H1 (cell line): Measurements from ENCODE around the gene YIF1A. TPM values are rescaled to one million over a fixed set of nuclear protein-coding genes. Genes with fewer than 3 reads are reported as not detected.
A peak's percentile ranks its signal among the peaks of the same experiment; 100 is the strongest.

Experiments used
- CTCF ChIA-PET: fragments of 300-600 bp; sonication (Branson Sonifier 250); formaldehyde crosslinking; loops from one replicate; lab custom pipeline; 2021; ENCODE audit not compliant: partially characterized antibody; lab: Charles Lee
- POLR2A ChIA-PET: fragments of 300-600 bp; sonication (Branson Sonifier 250); formaldehyde crosslinking; loops from one replicate; lab custom pipeline; 2021; ENCODE audit warnings: inconsistent platforms; ENCODE audit not compliant: partially characterized antibody; lab: Charles Lee
- DNase-seq, 2 experiments: peaks; one replicate each; pipeline versions ENCODE4 v3.0.0 to v3.0.0-alpha.2; 2010 to 2022; ENCODE audit warnings: low spot score in 2 of 2, low read depth in 1 of 2, mixed read lengths in 1 of 2
- FAIRE-seq: peaks from 2 replicates; lab custom pipeline; 2011; peaks lifted over from hg19 to GRCh38; lab: Jason Lieb, UNC
- H2AFZ ChIP-seq: 2 replicates; pipeline ENCODE4 v1.8.1; 2012; ENCODE audit warnings: low read length, inconsistent platforms
- H2AK5ac ChIP-seq: 2 replicates; pipeline ENCODE4 v1.6.1; 2013; ENCODE audit warnings: low read depth, low read length
- H2BK120ac ChIP-seq: replicated peaks from 2 replicates; pipeline ENCODE3; 2013; ENCODE audit warnings: low read depth, low read length, inconsistent platforms
- H2BK12ac ChIP-seq: 2 replicates; pipeline ENCODE4 v1.6.1; 2013; ENCODE audit warnings: low read depth, low read length
- H2BK15ac ChIP-seq: 2 replicates; pipeline ENCODE4 v1.6.1; 2013; ENCODE audit warnings: low read length
- H2BK20ac ChIP-seq: 2 replicates; pipeline ENCODE4 v1.6.1; 2013; ENCODE audit warnings: low read length
- H2BK5ac ChIP-seq: 2 replicates; pipeline ENCODE4 v1.6.1; 2013; ENCODE audit warnings: low read depth, low read length
- H3K14ac ChIP-seq: 2 replicates; pipeline ENCODE4 v1.6.1; 2013; ENCODE audit warnings: inconsistent platforms; ENCODE audit not compliant: insufficient read length
- H3K18ac ChIP-seq: 2 replicates; pipeline ENCODE4 v1.6.1; 2013; ENCODE audit warnings: low read length; ENCODE audit errors: extremely low read depth
- H3K23ac ChIP-seq: 2 replicates; pipeline ENCODE4 v1.6.1; 2013; ENCODE audit warnings: inconsistent platforms; ENCODE audit not compliant: insufficient read length
- H3K23me2 ChIP-seq: 2 replicates; pipeline ENCODE4 v1.6.1; 2013; ENCODE audit warnings: low read depth, low read length
- H3K27ac ChIP-seq: 2 replicates; pipeline ENCODE4 v1.6.1; 2011; ENCODE audit warnings: low read depth, low read length, inconsistent platforms
- H3K27me3 ChIP-seq, 4 experiments: replicated peaks in 1 of 4; 1 replicate in 1 of 4; 2 replicates in 3 of 4; pipeline versions ENCODE4 v1.6.1 to v1.8.1; 2011 to 2013; ENCODE audit warnings: low read length in 3 of 4, mild to moderate bottlenecking in 3 of 4, inconsistent platforms in 2 of 4, mixed read lengths in 2 of 4, moderate library complexity in 1 of 4; ENCODE audit not compliant: control insufficient read depth in 3 of 4, insufficient read depth in 3 of 4; ENCODE audit errors: extremely low read depth in 1 of 4
- H3K36me3 ChIP-seq, 4 experiments: 2 replicates each; pipeline versions ENCODE4 v1.6.1 to v1.8.1; 2011 to 2013; ENCODE audit warnings: mild to moderate bottlenecking in 4 of 4, low read length in 3 of 4, moderate library complexity in 2 of 4, control low read depth in 1 of 4, inconsistent platforms in 1 of 4; ENCODE audit not compliant: insufficient read depth in 4 of 4, control insufficient read depth in 2 of 4
- H3K4ac ChIP-seq: replicated peaks from 2 replicates; pipeline ENCODE3; 2013; ENCODE audit warnings: low read length, low read depth, mixed read lengths, inconsistent platforms; ENCODE audit not compliant: insufficient read length
- H3K4me1 ChIP-seq, 4 experiments: replicated peaks in 1 of 4; 1 replicate in 1 of 4; 2 replicates in 3 of 4; pipeline versions ENCODE4 v1.6.1 to v1.8.1; 2011 to 2013; ENCODE audit warnings: low read length in 3 of 4, inconsistent platforms in 2 of 4, mixed read lengths in 1 of 4; ENCODE audit not compliant: insufficient read depth in 4 of 4, control insufficient read depth in 3 of 4
- H3K4me2 ChIP-seq, 2 experiments: 2 replicates each; pipeline versions ENCODE4 v1.6.1 to v1.8.1; 2011 to 2013; ENCODE audit warnings: low read depth in 2 of 2, low read length in 2 of 2, control low read depth in 1 of 2, inconsistent platforms in 1 of 2, mild to moderate bottlenecking in 1 of 2; ENCODE audit not compliant: insufficient read depth in 1 of 2
- H3K4me3 ChIP-seq, 4 experiments: fragments of 200-600, 300-600 bp in 1 of 4; sonication (generic), shearing (Covaris generic), sonication (Bioruptor Twin) in 1 of 4; 2 replicates each; pipeline versions ENCODE4 v1.5.1 to v1.8.1; 2011 to 2016; ENCODE audit warnings: low read length in 4 of 4, low read depth in 3 of 4, control low read depth in 2 of 4, inconsistent platforms in 2 of 4, mild to moderate bottlenecking in 2 of 4, mixed read lengths in 1 of 4, moderate library complexity in 1 of 4; ENCODE audit not compliant: insufficient read depth in 2 of 4; ENCODE audit errors: extremely low read depth in 1 of 4
- H3K56ac ChIP-seq: replicated peaks from 2 replicates; pipeline ENCODE3; 2013; ENCODE audit warnings: low read depth, mild to moderate bottlenecking, mixed read lengths, low read length, inconsistent platforms; ENCODE audit not compliant: insufficient read length
- H3K79me1 ChIP-seq: 2 replicates; pipeline ENCODE4 v1.6.1; 2013; ENCODE audit warnings: low read depth, low read length, control low read depth
- H3K79me2 ChIP-seq, 2 experiments: 2 replicates each; pipeline versions ENCODE4 v1.6.1 to v1.8.1; 2012 to 2013; ENCODE audit warnings: low read length in 2 of 2, mild to moderate bottlenecking in 2 of 2, inconsistent platforms in 1 of 2; ENCODE audit not compliant: insufficient read depth in 2 of 2, control insufficient read depth in 1 of 2
- H3K9ac ChIP-seq, 4 experiments: replicated peaks in 1 of 4; 1 replicate in 1 of 4; 2 replicates in 3 of 4; pipeline versions ENCODE4 v1.6.1 to v1.8.1; 2011 to 2013; ENCODE audit warnings: low read depth in 3 of 4, low read length in 3 of 4, control low read depth in 2 of 4, mild to moderate bottlenecking in 2 of 4, moderate library complexity in 2 of 4, inconsistent platforms in 1 of 4; ENCODE audit errors: extremely low read depth in 1 of 4
- H3K9me3 ChIP-seq, 2 experiments: 2 replicates each; pipeline versions ENCODE4 v1.6.1 to v1.8.1; 2012 to 2013; ENCODE audit warnings: mild to moderate bottlenecking in 2 of 2, moderate library complexity in 2 of 2, control low read depth in 1 of 2, inconsistent platforms in 1 of 2, low read depth in 1 of 2, low read length in 1 of 2, mixed read lengths in 1 of 2; ENCODE audit not compliant: insufficient read depth in 2 of 2
- H4K20me1 ChIP-seq, 2 experiments: replicated peaks in 1 of 2; 2 replicates each; pipeline versions ENCODE3 to v1.8.1; 2011 to 2013; ENCODE audit warnings: inconsistent platforms in 2 of 2, low read length in 2 of 2, mild to moderate bottlenecking in 1 of 2; ENCODE audit not compliant: insufficient read depth in 2 of 2, control insufficient read depth in 1 of 2
- H4K5ac ChIP-seq: 2 replicates; pipeline ENCODE4 v1.6.1; 2013; ENCODE audit warnings: low read length, low read depth, mixed read lengths, inconsistent platforms; ENCODE audit not compliant: insufficient read length
- H4K8ac ChIP-seq: 2 replicates; pipeline ENCODE4 v1.8.0; 2013; ENCODE audit warnings: mild to moderate bottlenecking, moderate library complexity, low read length, inconsistent platforms; ENCODE audit not compliant: insufficient read depth; ENCODE audit errors: extremely low read depth
- H4K91ac ChIP-seq: replicated peaks from 2 replicates; pipeline ENCODE3; 2013; ENCODE audit warnings: low read length, mixed read lengths, inconsistent platforms; ENCODE audit not compliant: insufficient read length
- CTBP2 ChIP-seq: IDR thresholded peaks from 2 replicates; pipeline ENCODE4 v1.7.0; 2011; ENCODE audit warnings: borderline replicate concordance, mild to moderate bottlenecking, moderate library complexity, mixed read lengths, low read length; ENCODE audit not compliant: insufficient read depth, insufficient read length
- EZH2 ChIP-seq: fragments of 200-600 bp; sonication (generic); IDR thresholded peaks from 2 replicates; pipeline ENCODE4 v1.7.1; 2012; ENCODE audit warnings: low read depth, mild to moderate bottlenecking, moderate library complexity, low read length, inconsistent platforms; ENCODE audit not compliant: severe bottlenecking
- GABPA ChIP-seq: IDR thresholded peaks from 2 replicates; pipeline ENCODE4 v1.6.1; 2011; ENCODE audit warnings: mild to moderate bottlenecking, low read length, moderate library complexity, borderline replicate concordance; ENCODE audit not compliant: insufficient read depth
- PHF8 ChIP-seq: fragments of 200-600 bp; sonication (generic); conservative IDR thresholded peaks from 2 replicates; pipeline ENCODE4 v1.7.1; 2012; ENCODE audit warnings: low read depth, mild to moderate bottlenecking, inconsistent platforms, low read length, moderate library complexity
- SAP30 ChIP-seq: fragments of 300-600 bp; sonication (generic); IDR thresholded peaks from 2 replicates; pipeline ENCODE4 v1.7.1; 2012; ENCODE audit warnings: low read length, moderate library complexity, mild to moderate bottlenecking, inconsistent platforms; ENCODE audit not compliant: insufficient read depth, insufficient replicate concordance
- SRF ChIP-seq: IDR thresholded peaks from 2 replicates; pipeline ENCODE4 v1.6.1; 2011; ENCODE audit warnings: mild to moderate bottlenecking, low read depth, low read length, moderate library complexity
- ZNF274 ChIP-seq: IDR thresholded peaks from 2 replicates; pipeline ENCODE4 v1.7.0; 2012; ENCODE audit warnings: low read length, borderline replicate concordance; ENCODE audit errors: extremely low read depth
- whole genome bisulfite sequencing, 2 experiments: shearing (Covaris generic) in 1 of 2; methylation state at CpG; one replicate each; pipeline versions ENCODE4 v1.1.6 to v1.1.7; 2013 to 2015; ENCODE audit warnings: low lambda C conversion rate in 2 of 2, mixed read lengths in 2 of 2, inconsistent platforms in 1 of 2, low coverage in 1 of 2, missing lambda C conversion rate in 1 of 2; ENCODE audit not compliant: insufficient replicate concordance in 2 of 2, insufficient coverage in 1 of 2, insufficient read length in 1 of 2; ENCODE audit errors: extremely low coverage in 1 of 2, missing lambda C conversion rate in 1 of 2; 5-methylcytosine and 5-hydroxymethylcytosine counted together
- polyA plus RNA-seq, 7 experiments: library from polyadenylated mRNA; depleted of rRNA in 3 of 7; stranded (reverse) in 5 of 7; unstranded in 2 of 7; fragments of >200 nt in 5 of 7; fragments of 200-250 nt in 2 of 7; gene quantifications; 1 replicate in 5 of 7; 2 replicates in 1 of 7; 4 replicates in 1 of 7; pipeline versions ENCODE4 v1.2.1 to v1.2.3, GENCODE V29; 2011 to 2013; ENCODE audit warnings: missing spikeins in 2 of 7, mixed read lengths in 2 of 7
- total RNA-seq: library from RNA; stranded (reverse); fragmentation: NEBNext Ultra II Directional; extraction: Animal tissue kit (Norgen Biotek cat#: 25700); gene quantifications from 2 replicates; pipeline ENCODE4 v1.2.1, GENCODE V29; 2021
- TF ChIP-seq, protein P1 (sequence below): IDR thresholded peaks from 2 replicates; pipeline ENCODE4 v1.6.1; 2011; ENCODE audit warnings: low read depth, mild to moderate bottlenecking, low read length; ENCODE audit not compliant: insufficient read depth

Gene YIF1A
- total and polyA plus RNA-seq, 2 of the 8 experiments (the other 6 are each of a cell fraction or from before 2014, with no cell fraction given): 70.1 to 178 TPM

DNA sequence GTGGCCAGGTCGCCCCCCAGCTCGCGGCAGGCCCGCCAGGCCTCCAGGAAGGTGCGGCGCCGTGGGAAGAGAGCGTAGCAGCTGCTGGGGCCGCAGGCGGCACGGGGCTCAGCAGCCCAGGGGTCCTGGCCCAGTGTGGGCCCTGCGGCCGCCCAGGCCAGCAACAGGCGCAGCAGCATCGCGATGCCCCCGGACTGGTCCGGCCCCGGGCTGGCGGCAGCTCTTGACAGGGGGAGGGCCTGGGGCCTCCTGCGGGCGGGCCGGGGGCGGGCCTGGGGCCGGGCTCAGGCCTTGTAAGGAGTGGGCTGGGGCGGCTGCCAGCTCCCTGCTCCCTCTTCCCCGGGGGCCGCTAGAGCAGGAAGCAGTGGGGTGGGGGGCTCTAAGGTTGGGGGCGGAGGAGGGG is 27.9 kb upstream of the YIF1A start, which contains the start of gene CD248:
CD248 (minus strand) TSS at position 196 of the 403 bp plus-strand sequence; CDS start at position 179, 17 bp downstream.
- H2AFZ ChIP-seq: no peak within 1 kb of the TSS
- H3K36me3 ChIP-seq: no peaks in the 10 kb centered on the region
- peak within 1 kb of the TSS in 2 of 4 experiments; percentile 22 to 39; a peak in 3 of 7 replicates for H3K9ac ChIP-seq
- no peaks in the 10 kb centered on the region for H3K79me1 ChIP-seq
- H2AK5ac ChIP-seq: peak within 1 kb of the TSS; percentile 90; the same call in 1 of the 2 replicates
- H3K56ac ChIP-seq: peak within 1 kb of the TSS; percentile 7
- ChIA-PET POLR2A (interaction anchor here (0.8 to 3.5 kb wide), 12 partner anchors 10 to 122 kb away, joined by 3 to 19 read pairs (median 6); partner anchors contain the start of genes BRMS1, MRPL11, RIN1 and YIF1A), CTCF (interaction anchor here (0.7 to 11.7 kb wide), 9 partner anchors 10 to 105 kb away, joined by 3 to 242 read pairs (median 5); partner anchors contain the start of gene RIN1)
- H3K9me3 ChIP-seq: no peaks in the 10 kb centered on the region
- peak within 1 kb of the TSS; percentile 92 for H2BK15ac ChIP-seq
- H2BK20ac ChIP-seq: peak within 1 kb of the TSS; percentile 93
- H3K4me1 ChIP-seq: peaks cover 9 to 28% (median 20%) of the 10 kb centered on the region in 4 experiments
- peak within 1 kb of the TSS; percentile 5 for H4K5ac ChIP-seq
- no peaks in the 10 kb centered on the region for H3K79me2 ChIP-seq
- no peak for DNase-seq
- TF ChIP-seq CTBP2 (peak; percentile 40), GABPA (0 out of 2 replicates have a peak, but pooled peaks have one; percentile 22), ZNF274 (no peak), EZH2 (no peak), SAP30 (no peak), SRF (no peak), PHF8 (no peak)
- TF ChIP-seq, protein P1, sequence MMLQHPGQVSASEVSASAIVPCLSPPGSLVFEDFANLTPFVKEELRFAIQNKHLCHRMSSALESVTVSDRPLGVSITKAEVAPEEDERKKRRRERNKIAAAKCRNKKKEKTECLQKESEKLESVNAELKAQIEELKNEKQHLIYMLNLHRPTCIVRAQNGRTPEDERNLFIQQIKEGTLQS: no peak
- H3K4ac ChIP-seq: peak within 1 kb of the TSS; percentile 95
- H3K14ac ChIP-seq: no peak within 1 kb of the TSS
- H3K27me3 ChIP-seq: peaks cover 0 to 5% (median 0%) of the 10 kb centered on the region in 4 experiments; a peak in 3 of 7 replicates
- no peak for FAIRE-seq
- H4K8ac ChIP-seq: peak within 1 kb of the TSS; percentile 71
- peak within 1 kb of the TSS; percentile 98 for H2BK12ac ChIP-seq
- no peak within 1 kb of the TSS for H3K23ac ChIP-seq
- no peaks in the 10 kb centered on the region for H4K20me1 ChIP-seq
- peak within 1 kb of the TSS; percentile 78 for H2BK120ac ChIP-seq
- H4K91ac ChIP-seq: peak within 1 kb of the TSS; percentile 98
- peak within 1 kb of the TSS; percentile 49 to 69 for H3K4me2 ChIP-seq
- H3K23me2 ChIP-seq: peaks cover 9% of the 10 kb centered on the region
- peak within 1 kb of the TSS; percentile 78 for H3K18ac ChIP-seq
- peak within 1 kb of the TSS; percentile 32; the same call in 1 of the 2 replicates for H3K27ac ChIP-seq
- WGBS, 2 experiments: 37% methylated on average over 12 of the region's 29 CpGs; no CpG with 5 or more reads in 1 of the 2 experiments
- H3K4me3 ChIP-seq: peak within 1 kb of the TSS in 1 of 4 experiments; percentile 40; a peak in 1 of 8 replicates
- H2BK5ac ChIP-seq: peak within 1 kb of the TSS; percentile 85
